HepG2 (cell line): ENCODE results near the gene OBSL1. TPM values are rescaled to one million over a fixed set of nuclear protein-coding genes. Genes with fewer than 3 reads are reported as not detected.

ENCODE experiments used
- HOMEZ ChIP-seq: IDR thresholded peaks from 2 replicates; pipeline ENCODE4 v1.6.1; 2016; ENCODE audit warnings: low read depth
- MED8 ChIP-seq: sonication (generic); formaldehyde crosslinking; IDR thresholded peaks from 2 replicates; pipeline ENCODE4 v1.8.1; 2023; ENCODE audit warnings: mild to moderate bottlenecking, missing genetic modification reagents; ENCODE audit not compliant: insufficient replicate concordance
- MIER3 ChIP-seq: IDR thresholded peaks from 2 replicates; pipeline ENCODE4 v1.6.1; 2016; ENCODE audit warnings: missing compliant biosample characterization, borderline replicate concordance
- NFE2L1 ChIP-seq: sonication (generic); formaldehyde crosslinking; IDR thresholded peaks from 2 replicates; pipeline ENCODE4 v1.4.0; 2020; ENCODE audit warnings: missing genetic modification reagents, mild to moderate bottlenecking, borderline replicate concordance
- NFIB ChIP-seq: sonication (generic); formaldehyde crosslinking; IDR thresholded peaks from 2 replicates; pipeline ENCODE4 v1.9.0; 2021; ENCODE audit warnings: missing genetic modification reagents, mild to moderate bottlenecking, borderline replicate concordance
- NR2F2 ChIP-seq: IDR thresholded peaks from 2 replicates; pipeline ENCODE4 v1.6.1; 2012; ENCODE audit warnings: low read depth, inconsistent platforms, borderline replicate concordance
- RBFOX2 ChIP-seq: fragments of 200-400 bp; formaldehyde crosslinking; IDR thresholded peaks from 2 replicates; pipeline ENCODE4 v1.6.1; 2017; ENCODE audit warnings: low read depth, mild to moderate bottlenecking, low read length
- REXO4 ChIP-seq: sonication (generic); formaldehyde crosslinking; IDR thresholded peaks from 2 replicates; pipeline ENCODE4 v1.8.0; 2022; ENCODE audit warnings: missing genetic modification reagents, mild to moderate bottlenecking, borderline replicate concordance
- SNAPC5 ChIP-seq: sonication (generic); formaldehyde crosslinking; IDR thresholded peaks from 2 replicates; pipeline ENCODE4 v1.8.1; 2023; ENCODE audit warnings: mild to moderate bottlenecking, missing genetic modification reagents, borderline replicate concordance
- ZFP1 ChIP-seq: IDR thresholded peaks from 2 replicates; pipeline ENCODE4 v1.6.1; 2016
- ZNF232 ChIP-seq: sonication (generic); formaldehyde crosslinking; IDR thresholded peaks from 2 replicates; pipeline ENCODE4 v1.4.0; 2020; ENCODE audit warnings: missing genetic modification reagents, borderline replicate concordance
- ZNF24 ChIP-seq: fragments of 450-650 bp; IDR thresholded peaks from 2 replicates; pipeline ENCODE4 v1.6.1; 2017; ENCODE audit warnings: antibody characterized with exemption, mild to moderate bottlenecking
- ZNF580 ChIP-seq: IDR thresholded peaks from 2 replicates; pipeline ENCODE4 v1.6.1; 2016; ENCODE audit warnings: low read depth, borderline replicate concordance
- ZNF597 ChIP-seq: sonication (generic); formaldehyde crosslinking; IDR thresholded peaks from 2 replicates; pipeline ENCODE4 v1.5.0; 2020; ENCODE audit warnings: missing genetic modification reagents
- ZNF609 ChIP-seq: sonication (generic); formaldehyde crosslinking; IDR thresholded peaks from 2 replicates; pipeline ENCODE4 v1.4.0; 2020; ENCODE audit warnings: mild to moderate bottlenecking, missing genetic modification reagents, borderline replicate concordance
- ZNF703 ChIP-seq: sonication (generic); formaldehyde crosslinking; IDR thresholded peaks from 2 replicates; pipeline ENCODE4 v1.5.1; 2020; ENCODE audit warnings: missing genetic modification reagents, mild to moderate bottlenecking, moderate library complexity, borderline replicate concordance
- ZNF773 ChIP-seq: sonication (generic); formaldehyde crosslinking; IDR thresholded peaks from 2 replicates; pipeline ENCODE4 v1.4.0; 2020; ENCODE audit warnings: missing genetic modification reagents, borderline replicate concordance
- polyA plus RNA-seq, 8 experiments: library from polyadenylated mRNA; depleted of rRNA in 3 of 8; stranded (reverse) in 7 of 8; unstranded in 1 of 8; fragments of >200 nt; fragmentation: Illumina TruSeq in 4 of 8; extraction: Trizol in 4 of 8; gene quantifications; 2 replicates each; pipeline versions ENCODE4 v1.2.1 to v1.2.3, GENCODE V29; 2011 to 2016; ENCODE audit warnings: low read depth in 4 of 8, missing spikeins in 1 of 8, mixed read lengths in 1 of 8; ENCODE audit not compliant: insufficient read depth in 1 of 8
- total RNA-seq, 5 experiments: library from RNA; depleted of rRNA; stranded (reverse); fragments of >200 nt; fragmentation: Illumina TruSeq; extraction: Trizol; gene quantifications; 2 replicates each; pipeline ENCODE4 v1.2.3, GENCODE V29; 2016; ENCODE audit warnings: low read depth in 1 of 5

Gene OBSL1
- total and polyA plus RNA-seq, 2 of the 13 experiments (the other 11 are each of a cell fraction or from before 2014, with no cell fraction given), result 86.7 to 218 TPM

- TF ChIP-seq ZNF597 (CRISPR knock-in tag) (no peak), ZNF232 (CRISPR knock-in tag) (peak; percentile 74), NFIB (CRISPR knock-in tag) (no peak), SNAPC5 (CRISPR knock-in tag) (no peak), MIER3 (peak; percentile 99), MED8 (peak; percentile 95), ZNF24 (peak; percentile 57), ZNF773 (CRISPR knock-in tag) (no peak), ZNF703 (CRISPR knock-in tag) (peak; percentile 82; the same call in 1 of the 2 replicates), RBFOX2 (peak; percentile 37), REXO4 (CRISPR knock-in tag) (no peak), ZNF580 (peak; percentile 95; the same call in 1 of the 2 replicates), ZNF609 (CRISPR knock-in tag) (peak; percentile 92), HOMEZ (CRISPR knock-in tag) (peak; percentile 87), NR2F2 (peak; percentile 81; the same call in 1 of the 2 replicates), ZFP1 (CRISPR knock-in tag) (peak; percentile 53; the same call in 1 of the 2 replicates), NFE2L1 (CRISPR knock-in tag) (no peak)
These were observed 5.4 kb upstream of the OBSL1 start (continued) for GRCh38 chr2:219576505-219577388.
